ENCODE data around the gene NUP214. TPM values are rescaled to one million over a fixed set of nuclear protein-coding genes. Genes with fewer than 3 reads are reported as not detected.

The NUP214 gene
- total RNA-seq, 1 donor from 2014 or later = 24.7 TPM

- peak overlapping the region; percentile 87 for H3K27ac ChIP-seq (replicated peaks)
- no peak for TF ChIP-seq CTCF (IDR thresholded peaks at IDR 0.05; ENCODE audit: borderline replicate concordance)
- H3K36me3 ChIP-seq = no peaks in the 10 kb centered on the region
- H3K4me1 ChIP-seq = peaks cover 48% of the 10 kb centered on the region
- peaks cover 71% of the 10 kb centered on the region for H3K27me3 ChIP-seq (ENCODE audit: low read depth)
- no peaks in the 10 kb centered on the region for H3K9me3 ChIP-seq (replicated peaks)
- H3K4me3 ChIP-seq = no peak overlapping the region
- intact Hi-C loops (cut with micrococcal nuclease) = no loop called here
- DNase-seq = peak; percentile 62
Measured at GRCh38 chr9:131094622-131095021, 30.8 kb upstream of the NUP214 start.

- Histone ChIP-seq H3K4me3 (peak overlapping the region; percentile 78), H3K9me3 (replicated peaks) (no peaks in the 10 kb centered on the region), H3K4me1 (peaks cover 58% of the 10 kb centered on the region), H3K27ac (replicated peaks) (peak overlapping the region; percentile 87), H3K27me3 (ENCODE audit: low read depth) (peaks cover 71% of the 10 kb centered on the region), H3K36me3 (no peaks in the 10 kb centered on the region)
- intact Hi-C loops (cut with micrococcal nuclease) = no loop called here
- DNase-seq = no peak
- TF ChIP-seq CTCF (IDR thresholded peaks at IDR 0.05; ENCODE audit: borderline replicate concordance) = no peak
Measured at GRCh38 chr9:131095666-131096268, 29.6 kb upstream of the NUP214 start.

GRCh38 chr9:131096269-131097125 is 28.9 kb upstream of the NUP214 start, which contains the start of gene AIF1L:
TSS of gene AIF1L (plus strand) at chr9:131096531. CDS start at chr9:131096630, 99 bp downstream.
- Histone ChIP-seq H3K27ac (replicated peaks) (peak within 1 kb of the TSS; percentile 87), H3K27me3 (ENCODE audit: low read depth) (peaks cover 71% of the 10 kb centered on the region), H3K4me1 (peaks cover 66% of the 10 kb centered on the region), H3K36me3 (no peaks in the 10 kb centered on the region), H3K4me3 (peak within 1 kb of the TSS; percentile 78), H3K9me3 (replicated peaks) (no peaks in the 10 kb centered on the region)
- intact Hi-C loops (cut with micrococcal nuclease) = no loop called here
- DNase-seq = no peak
- no peak for TF ChIP-seq CTCF (IDR thresholded peaks at IDR 0.05; ENCODE audit: borderline replicate concordance)

GRCh38 chr9:131097126-131097947 is 28.0 kb upstream of the NUP214 start:
- H3K36me3 ChIP-seq = no peaks in the 10 kb centered on the region
- TF ChIP-seq CTCF (IDR thresholded peaks at IDR 0.05; ENCODE audit: borderline replicate concordance) = no peak
- intact Hi-C loops (cut with micrococcal nuclease) = no loop called here
- H3K4me3 ChIP-seq = peak overlapping the region; percentile 78
- no peaks in the 10 kb centered on the region for H3K9me3 ChIP-seq (replicated peaks)
- no peak for DNase-seq
- H3K27ac ChIP-seq (replicated peaks) = peak overlapping the region; percentile 87
- H3K27me3 ChIP-seq (ENCODE audit: low read depth) = peaks cover 70% of the 10 kb centered on the region
- peaks cover 74% of the 10 kb centered on the region for H3K4me1 ChIP-seq

GRCh38 chr9:131097948-131098278 is 27.5 kb upstream of the NUP214 start:
- H3K27me3 ChIP-seq (ENCODE audit: low read depth) = peaks cover 64% of the 10 kb centered on the region
- intact Hi-C loops (cut with micrococcal nuclease) = no loop called here
- no peaks in the 10 kb centered on the region for H3K36me3 ChIP-seq
- no peak for DNase-seq
- H3K9me3 ChIP-seq (replicated peaks) = no peaks in the 10 kb centered on the region
- peaks cover 80% of the 10 kb centered on the region for H3K4me1 ChIP-seq
- TF ChIP-seq CTCF (IDR thresholded peaks at IDR 0.05; ENCODE audit: borderline replicate concordance) = no peak
- H3K4me3 ChIP-seq = peak overlapping the region; percentile 78
- peak overlapping the region; percentile 87 for H3K27ac ChIP-seq (replicated peaks)

Measured in left ventricle myocardium inferior (tissue), 1 donor.